Mesodermal cell (in vitro differentiated cells): Measurements from ENCODE around the gene CPEB4.

ENCODE experiments used
- H3K27ac ChIP-seq: 2 replicates; pipeline ENCODE4 v1.7.0; 2013; ENCODE audit warnings: mild to moderate bottlenecking, low read depth, low read length, moderate library complexity; ENCODE audit not compliant: severe bottlenecking
- H3K36me3 ChIP-seq: 2 replicates; pipeline ENCODE4 v1.7.1; 2013; ENCODE audit warnings: mild to moderate bottlenecking, low read length, moderate library complexity; ENCODE audit not compliant: control insufficient read depth, insufficient read depth
- H3K4me1 ChIP-seq: one replicate; pipeline ENCODE4 v1.7.1; 2013; ENCODE audit warnings: mild to moderate bottlenecking, low read length; ENCODE audit not compliant: insufficient read depth, control insufficient read depth, poor library complexity, severe bottlenecking
- H3K4me3 ChIP-seq: 2 replicates; pipeline ENCODE4 v1.7.0; 2013; ENCODE audit warnings: low read length, control low read depth, mild to moderate bottlenecking; ENCODE audit not compliant: insufficient read depth, poor library complexity, severe bottlenecking; ENCODE audit errors: extremely low read depth
- H3K9me3 ChIP-seq: 2 replicates; pipeline ENCODE4 v1.7.1; 2013; ENCODE audit warnings: mild to moderate bottlenecking, low read length, moderate library complexity; ENCODE audit not compliant: control insufficient read depth
- WGBS, 2 experiments: methylation state at CpG; one replicate each; pipeline ENCODE4 v1.1.5; 2013; ENCODE audit warnings: missing lambda C conversion rate in 2 of 2; ENCODE audit not compliant: insufficient coverage in 2 of 2; 5-methylcytosine and 5-hydroxymethylcytosine counted together

The CPEB4 gene

GRCh38 chr5:173907284-173907683, 19.1 kb downstream of the CPEB4 start:
- 100% methylated on average over 1 of the region's 1 CpG; no CpG with 5 or more reads in 1 of the 2 experiments for WGBS, 2 experiments

DNA sequence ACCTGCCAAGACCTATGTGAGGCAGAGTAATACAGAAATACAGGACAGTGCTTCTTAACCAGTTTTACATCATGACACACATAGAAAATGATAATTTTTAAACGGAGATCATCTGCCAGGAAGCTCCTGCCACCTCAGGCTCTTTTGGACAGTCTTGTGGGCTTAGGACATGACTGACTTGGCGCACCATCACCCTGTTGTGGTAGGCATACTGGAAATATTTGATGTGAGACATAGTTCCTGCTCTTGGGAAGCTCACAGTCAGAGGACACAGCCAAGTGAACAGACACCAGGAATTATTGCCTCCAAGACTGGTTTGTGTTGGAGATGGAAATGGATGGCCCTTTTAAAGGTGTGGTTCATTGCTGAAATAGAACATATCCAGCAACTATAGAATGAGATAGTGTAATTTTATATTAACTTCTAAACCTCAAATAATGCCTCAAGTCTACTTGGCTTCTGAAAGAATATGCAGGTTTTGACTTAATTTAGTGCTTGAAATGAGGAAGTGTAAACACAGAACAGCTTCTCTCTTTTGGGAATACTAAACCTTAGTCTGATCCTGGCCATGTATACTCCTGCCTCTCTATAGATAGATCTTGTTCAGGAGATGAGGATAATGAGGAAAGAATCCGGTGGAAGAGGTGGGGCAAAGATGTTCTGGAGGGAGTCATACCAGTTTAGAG, 19.7 kb downstream of the CPEB4 start:
- Histone ChIP-seq H3K36me3 (peaks cover 17% of the 10 kb centered on the region), H3K4me1 (peaks cover 2% of the 10 kb centered on the region), H3K9me3 (no peaks in the 10 kb centered on the region), H3K4me3 (no peak overlapping the region), H3K27ac (no peak overlapping the region)
- 50% methylated on average over 1 of the region's 3 CpGs; no CpG with 5 or more reads in 1 of the 2 experiments for WGBS, 2 experiments

More at GRCh38 chr5:173907284-173907683, 19.1 kb downstream of the CPEB4 start:
- Histone ChIP-seq H3K36me3 (peaks cover 17% of the 10 kb centered on the region), H3K4me1 (peaks cover 3% of the 10 kb centered on the region), H3K27ac (no peak overlapping the region), H3K9me3 (no peaks in the 10 kb centered on the region), H3K4me3 (no peak overlapping the region)

DNA sequence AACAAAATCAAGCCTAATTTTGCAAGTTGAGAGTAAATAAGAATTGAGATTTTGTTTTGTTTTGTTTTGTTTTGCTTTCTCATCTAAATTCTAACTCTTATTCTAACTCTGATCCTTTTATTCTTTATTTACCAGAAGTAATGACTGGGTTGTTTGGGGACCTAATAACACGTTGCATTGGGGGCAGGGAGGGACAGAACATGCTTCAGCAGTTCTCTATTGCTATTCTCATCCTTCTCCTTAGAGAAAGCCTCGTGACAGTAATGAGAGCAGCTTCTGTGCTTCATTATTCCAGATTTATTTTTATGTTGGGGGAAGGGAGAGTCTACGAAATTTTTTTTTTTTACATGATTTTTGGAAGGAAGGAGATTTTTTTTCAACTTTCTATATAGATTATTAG, 21.1 kb downstream of the CPEB4 start:
- Histone ChIP-seq H3K4me1 (no peaks in the 10 kb centered on the region), H3K9me3 (no peaks in the 10 kb centered on the region), H3K36me3 (peaks cover 20% of the 10 kb centered on the region), H3K4me3 (no peak overlapping the region), H3K27ac (no peak overlapping the region)
- WGBS, 2 experiments: no CpG with 5 or more reads among the region's 3 CpGs

DNA sequence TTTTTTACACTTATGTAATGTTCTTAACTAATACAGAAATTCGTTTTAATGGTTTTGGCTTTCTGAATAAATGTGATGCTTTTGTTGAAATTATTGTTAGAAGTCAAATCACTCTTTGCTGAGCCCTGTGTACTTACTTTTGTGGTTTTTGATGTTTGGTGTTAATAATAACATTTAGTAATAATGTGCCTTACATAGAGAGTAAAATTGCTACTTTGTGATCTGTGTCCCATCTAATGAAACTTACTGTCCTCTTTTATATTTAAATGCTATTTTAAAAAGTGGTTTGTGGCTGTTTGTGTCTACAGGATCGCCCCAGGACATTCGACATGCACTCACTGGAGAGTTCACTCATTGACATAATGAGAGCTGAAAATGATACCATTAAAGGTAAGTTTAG, 22.1 kb downstream of the CPEB4 start:
- H3K9me3 ChIP-seq: no peaks in the 10 kb centered on the region
- H3K4me3 ChIP-seq: no peak overlapping the region
- H3K36me3 ChIP-seq: peaks cover 20% of the 10 kb centered on the region
- no CpG with 5 or more reads among the region's 3 CpGs for WGBS, 2 experiments
- no peaks in the 10 kb centered on the region for H3K4me1 ChIP-seq
- H3K27ac ChIP-seq: no peak overlapping the region

- no peak overlapping the region for H3K4me3 ChIP-seq
- H3K4me1 ChIP-seq: no peaks in the 10 kb centered on the region
- no peak overlapping the region for H3K27ac ChIP-seq
- H3K9me3 ChIP-seq: no peaks in the 10 kb centered on the region
- H3K36me3 ChIP-seq: peaks cover 17% of the 10 kb centered on the region
These were observed 23.5 kb downstream of the CPEB4 start for GRCh38 chr5:173911623-173912022.

- Histone ChIP-seq H3K4me3 (no peak overlapping the region), H3K27ac (no peak overlapping the region), H3K36me3 (peaks cover 14% of the 10 kb centered on the region), H3K4me1 (no peaks in the 10 kb centered on the region), H3K9me3 (no peaks in the 10 kb centered on the region)
- 100% methylated on average over 1 to 2 of the region's 4 CpGs for WGBS, 2 experiments
These were observed 25.7 kb downstream of the CPEB4 start for GRCh38 chr5:173913686-173914321.

DNA sequence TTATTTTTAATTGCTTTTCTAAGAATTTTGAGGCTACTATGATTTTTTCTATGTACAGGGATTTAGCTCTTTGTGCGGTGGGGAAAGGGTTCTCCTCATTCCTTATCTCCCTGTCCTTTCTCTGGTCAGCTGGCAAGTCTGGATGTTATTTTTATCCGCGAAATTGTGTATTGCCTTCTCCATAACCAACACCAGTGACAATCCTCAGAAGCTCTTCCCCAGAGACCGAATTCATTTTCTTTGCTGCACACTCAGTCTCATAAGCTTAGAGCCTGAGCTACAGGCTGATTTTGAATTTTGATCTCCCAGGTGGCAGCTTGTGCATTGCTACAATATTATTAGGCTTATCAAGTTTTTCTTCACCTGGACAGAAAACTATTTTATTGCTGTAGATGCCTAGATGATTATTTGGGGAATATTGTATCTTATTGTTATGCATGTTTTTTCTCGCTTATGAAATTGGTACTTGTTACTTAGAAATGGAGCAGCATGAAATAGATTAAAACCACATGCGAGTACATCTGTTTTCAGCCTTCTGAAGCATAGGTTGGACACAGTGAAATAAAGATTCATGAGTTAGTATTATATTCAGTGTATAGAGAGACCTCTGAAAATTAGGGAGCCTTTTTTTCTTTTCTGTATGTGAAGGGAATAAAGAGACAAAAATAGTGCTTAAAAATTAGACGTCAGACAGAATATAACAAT, 27.3 kb downstream of the CPEB4 start:
- Histone ChIP-seq H3K4me3 (no peak overlapping the region), H3K9me3 (no peaks in the 10 kb centered on the region), H3K36me3 (peaks cover 11% of the 10 kb centered on the region), H3K4me1 (peaks cover 14% of the 10 kb centered on the region), H3K27ac (no peak overlapping the region)
- 72 to 84% methylated on average over 4 of the region's 7 CpGs for WGBS, 2 experiments

DNA sequence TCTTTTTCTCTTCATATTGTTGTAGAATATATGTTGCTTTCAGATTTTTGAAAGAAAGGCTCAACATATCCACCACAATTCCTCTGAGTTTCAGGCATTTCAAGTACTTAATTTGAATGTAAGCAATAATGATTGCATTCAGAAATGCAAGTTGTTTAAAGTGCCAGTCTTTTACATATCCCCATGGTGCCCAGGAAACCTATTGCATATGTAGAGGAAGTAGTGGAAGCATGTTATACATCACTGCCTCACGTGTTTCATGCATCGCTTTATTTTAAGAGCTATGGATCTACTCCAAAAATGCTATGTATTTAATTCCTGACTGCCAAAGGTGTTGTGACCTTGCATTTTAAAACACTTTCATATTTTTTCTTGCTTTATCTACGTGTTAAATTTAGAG, 28.1 kb downstream of the CPEB4 start:
- Histone ChIP-seq H3K36me3 (peaks cover 8% of the 10 kb centered on the region), H3K9me3 (no peaks in the 10 kb centered on the region), H3K4me1 (peaks cover 15% of the 10 kb centered on the region), H3K4me3 (no peak overlapping the region), H3K27ac (no peak overlapping the region)
- 20 to 54% methylated on average over 1 to 2 of the region's 3 CpGs for WGBS, 2 experiments

GRCh38 chr5:173917788-173918786, 29.9 kb downstream of the CPEB4 start:
- no peaks in the 10 kb centered on the region for H3K9me3 ChIP-seq
- H3K4me3 ChIP-seq: peak overlapping the region; percentile 53
- H3K36me3 ChIP-seq: peaks cover 11% of the 10 kb centered on the region
- H3K4me1 ChIP-seq: peaks cover 15% of the 10 kb centered on the region
- 6 to 13% methylated on average over 7 to 9 of the region's 19 CpGs for WGBS, 2 experiments
- H3K27ac ChIP-seq: peak overlapping the region; percentile 97

GRCh38 chr5:173919443-173919842, 31.3 kb downstream of the CPEB4 start:
- WGBS, 2 experiments: no CpG with 5 or more reads among the region's 2 CpGs
- Histone ChIP-seq H3K27ac (no peak overlapping the region), H3K9me3 (no peaks in the 10 kb centered on the region), H3K36me3 (peaks cover 10% of the 10 kb centered on the region), H3K4me1 (peaks cover 26% of the 10 kb centered on the region), H3K4me3 (no peak overlapping the region)
